HG02870 (cell line): ENCODE data around the gene CCL4L2.
"Not testable (repeated sequence)": the region's sequence is repeated elsewhere in the genome, so short reads cannot be mapped to it uniquely, and the experiment has no call there.

Source experiments
- ATAC-seq: cut with Tn5 transposase; IDR thresholded peaks from one replicate; pipeline ENCODE4 v1.9.1; 2021; ENCODE audit warnings: mild to moderate bottlenecking, moderate library complexity; ENCODE audit not compliant: unreplicated experiment

The CCL4L2 gene

GRCh38 chr17:36219556-36219955 lies 8.7 kb downstream of the CCL4L2 start:
- not testable (repeated sequence) for ATAC-seq

- ATAC-seq, result not testable (repeated sequence)
Observed at GRCh38 chr17:36220737-36221580, 10.1 kb downstream of the CCL4L2 start.

GRCh38 chr17:36221581-36222100 lies 10.8 kb downstream of the CCL4L2 start:
- ATAC-seq, result not testable (repeated sequence)

GRCh38 chr17:36222967-36223366 lies 12.1 kb downstream of the CCL4L2 start:
- not testable (repeated sequence) for ATAC-seq

GRCh38 chr17:36229644-36230043 lies 18.8 kb downstream of the CCL4L2 start:
- ATAC-seq, result not testable (repeated sequence)

- not testable (repeated sequence) for ATAC-seq
Observed at GRCh38 chr17:36242046-36242445, 31.2 kb downstream of the CCL4L2 start.
